HG03060 (cell line): ENCODE measurements around the gene CPB1.

Experiments
- ATAC-seq: cut with Tn5 transposase; IDR thresholded peaks from one replicate; pipeline ENCODE4 v1.9.1; 2021; ENCODE audit warnings: low read depth, moderate number of reproducible peaks; ENCODE audit not compliant: unreplicated experiment

CPB1 gene

DNA sequence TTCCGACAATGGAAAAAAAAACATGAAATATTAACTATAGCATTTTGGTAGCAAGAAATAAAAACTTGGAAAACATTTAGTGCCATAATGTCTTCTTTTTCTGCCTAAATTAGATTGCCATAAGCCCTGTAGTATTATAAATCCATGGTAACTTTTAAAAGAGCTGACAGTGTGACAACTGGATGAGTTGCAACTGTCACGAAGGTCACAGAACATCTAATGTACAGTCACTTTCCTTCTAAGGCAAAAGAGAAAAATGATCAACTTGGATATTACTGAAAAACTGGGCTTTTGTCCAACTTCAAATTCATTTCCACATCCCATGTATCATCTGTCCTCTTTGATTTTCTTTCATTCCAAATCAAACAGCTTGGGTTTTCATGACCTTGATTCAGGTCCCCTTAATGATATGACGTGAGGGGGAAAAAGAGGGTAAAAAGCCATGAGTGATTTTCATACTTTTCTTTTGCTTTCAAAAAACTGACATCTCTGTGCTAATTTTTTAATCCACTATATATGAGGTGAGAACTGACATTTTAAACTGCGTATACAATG, 602 bp downstream of the CPB1 start:
- ATAC-seq, result no peak

DNA sequence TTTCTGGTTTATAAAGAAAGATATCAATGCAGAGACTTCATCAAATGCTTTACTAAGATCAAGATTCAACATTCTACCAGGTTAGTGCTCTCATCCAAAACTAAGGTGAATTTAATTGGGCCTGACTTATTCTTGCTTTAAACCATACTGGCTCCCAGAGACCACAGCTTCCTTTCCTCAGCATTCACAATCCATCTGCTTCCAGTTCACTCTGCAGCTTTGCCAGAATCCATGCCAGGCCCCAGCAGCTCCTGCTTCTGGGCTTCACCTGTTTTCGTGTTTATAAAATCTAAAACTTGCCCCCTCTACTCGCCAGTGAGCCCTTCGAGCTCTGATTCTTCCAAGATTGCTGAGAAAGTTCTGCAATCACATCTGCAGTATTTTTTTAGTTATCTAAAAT, 2.3 kb downstream of the CPB1 start:
- ATAC-seq, result no peak

DNA sequence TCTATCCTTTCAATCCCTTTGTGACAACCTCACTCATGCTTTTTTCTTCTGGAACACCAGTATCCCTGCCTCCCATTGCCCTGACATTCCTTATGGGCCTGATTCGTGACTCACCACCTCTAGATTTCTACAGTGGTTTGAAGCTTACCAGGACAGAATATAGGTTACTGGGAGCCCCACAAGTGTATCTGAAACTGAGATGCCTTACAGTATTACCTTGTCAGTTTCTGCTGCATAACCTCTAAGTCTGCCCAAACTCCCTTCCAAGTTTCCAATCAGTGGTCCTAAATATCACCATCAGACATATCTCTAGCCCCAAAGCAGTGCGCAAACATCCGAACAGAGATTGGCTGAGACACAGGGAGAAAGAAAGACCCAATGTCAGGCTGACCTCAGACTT, 5.6 kb downstream of the CPB1 start:
- ATAC-seq, result no peak

DNA sequence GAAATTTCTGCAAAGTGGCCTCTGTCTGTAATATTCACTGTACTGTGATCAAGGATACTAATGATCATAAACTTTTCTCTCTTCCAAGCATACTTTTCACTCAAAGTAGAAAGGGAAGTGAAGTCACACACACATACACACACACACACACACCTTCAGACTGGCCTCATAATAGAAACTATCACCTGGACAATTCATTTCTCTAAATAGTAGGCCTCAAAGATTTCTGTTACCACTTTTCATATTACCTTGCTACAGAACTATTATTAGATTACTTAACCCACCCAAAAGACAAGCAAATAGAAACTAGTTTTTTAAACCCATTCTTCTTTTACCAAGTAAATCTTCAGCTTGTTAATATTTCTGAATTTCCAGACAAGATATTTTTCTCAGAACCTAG, 12.2 kb downstream of the CPB1 start:
- no peak for ATAC-seq

DNA sequence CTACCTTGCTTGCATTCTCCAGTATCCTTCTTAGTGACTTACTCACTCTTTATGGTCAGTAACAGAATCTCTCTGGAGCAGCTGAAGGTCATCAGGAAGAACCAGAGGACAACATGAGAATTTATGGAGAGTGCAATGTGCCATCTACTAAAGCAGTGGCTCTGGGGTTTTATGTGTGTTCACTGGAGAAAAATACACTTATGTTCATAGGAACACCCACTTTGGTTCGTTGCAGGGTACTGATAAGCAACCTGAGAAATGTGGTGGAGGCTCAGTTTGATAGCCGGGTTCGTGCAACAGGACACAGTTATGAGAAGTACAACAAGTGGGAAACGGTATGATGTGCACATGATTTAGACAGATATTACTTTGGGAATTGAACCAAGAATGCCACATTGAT, 12.8 kb downstream of the CPB1 start:
- no peak for ATAC-seq

DNA sequence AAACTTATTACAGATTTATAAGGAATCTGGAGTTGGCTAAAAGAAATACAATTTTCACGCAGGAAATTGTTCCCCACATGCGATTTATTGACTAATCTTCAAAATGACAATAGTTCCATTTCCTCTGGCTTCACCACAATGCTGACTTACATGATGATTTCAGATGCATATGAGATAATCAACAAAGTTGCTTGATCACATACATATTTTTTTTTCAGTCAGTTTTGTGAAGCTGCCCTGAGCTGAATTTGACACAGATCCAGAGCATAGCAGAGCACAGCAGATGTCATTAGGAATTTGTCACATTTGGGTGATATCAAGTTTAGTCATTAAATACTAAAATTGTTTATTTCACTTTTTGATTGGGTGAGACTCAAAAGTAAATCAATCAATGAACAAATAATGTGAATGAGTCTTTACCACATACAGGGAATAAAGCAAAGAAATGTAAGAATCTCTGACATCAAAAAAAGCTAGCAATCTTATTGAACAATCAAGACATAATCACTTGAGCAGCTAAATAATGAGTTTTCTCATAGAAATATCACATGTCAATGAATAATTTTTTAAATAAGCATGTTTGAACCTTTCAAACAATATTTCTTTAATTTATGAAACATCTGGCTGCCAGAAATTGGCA, 18.3 kb downstream of the CPB1 start:
- ATAC-seq, result no peak

DNA sequence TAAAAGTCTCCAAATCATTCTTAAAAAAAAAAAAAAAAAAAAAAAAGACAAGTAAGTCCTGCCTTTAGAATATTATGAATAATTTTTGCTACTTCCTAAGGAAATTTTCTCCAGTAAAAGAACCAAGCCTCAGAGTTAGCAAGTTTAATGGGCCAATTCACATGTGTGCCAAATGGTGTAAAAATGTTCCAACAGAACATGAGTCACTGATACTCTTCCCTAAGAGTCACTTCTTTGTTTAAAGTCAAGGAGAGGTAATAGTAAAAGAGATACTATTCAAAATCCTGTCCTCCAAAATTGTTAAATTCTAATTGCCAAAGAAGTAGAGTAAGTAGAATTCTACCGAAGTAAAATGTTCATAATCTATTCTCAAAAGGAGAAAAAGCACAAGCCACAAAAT, 19.7 kb downstream of the CPB1 start:
- no peak for ATAC-seq

DNA sequence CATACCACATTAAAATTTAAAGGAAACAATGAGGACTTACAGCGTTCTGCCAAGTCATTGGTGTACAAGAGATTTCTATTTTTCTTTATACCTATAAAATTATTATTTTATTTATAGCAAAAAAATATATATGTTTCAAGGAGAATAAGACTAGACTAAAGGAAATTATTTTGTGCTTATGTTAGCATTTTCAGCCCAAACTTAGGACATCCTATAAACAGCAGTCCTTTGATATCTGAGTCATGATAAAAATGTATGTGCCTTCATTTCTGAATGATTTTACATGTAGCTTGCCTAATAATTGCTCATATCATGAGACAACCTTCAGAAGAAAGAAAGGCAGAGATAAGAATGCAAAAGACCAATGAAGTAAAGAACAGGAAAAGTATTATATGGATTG, 20.8 kb downstream of the CPB1 start:
- no peak for ATAC-seq

DNA sequence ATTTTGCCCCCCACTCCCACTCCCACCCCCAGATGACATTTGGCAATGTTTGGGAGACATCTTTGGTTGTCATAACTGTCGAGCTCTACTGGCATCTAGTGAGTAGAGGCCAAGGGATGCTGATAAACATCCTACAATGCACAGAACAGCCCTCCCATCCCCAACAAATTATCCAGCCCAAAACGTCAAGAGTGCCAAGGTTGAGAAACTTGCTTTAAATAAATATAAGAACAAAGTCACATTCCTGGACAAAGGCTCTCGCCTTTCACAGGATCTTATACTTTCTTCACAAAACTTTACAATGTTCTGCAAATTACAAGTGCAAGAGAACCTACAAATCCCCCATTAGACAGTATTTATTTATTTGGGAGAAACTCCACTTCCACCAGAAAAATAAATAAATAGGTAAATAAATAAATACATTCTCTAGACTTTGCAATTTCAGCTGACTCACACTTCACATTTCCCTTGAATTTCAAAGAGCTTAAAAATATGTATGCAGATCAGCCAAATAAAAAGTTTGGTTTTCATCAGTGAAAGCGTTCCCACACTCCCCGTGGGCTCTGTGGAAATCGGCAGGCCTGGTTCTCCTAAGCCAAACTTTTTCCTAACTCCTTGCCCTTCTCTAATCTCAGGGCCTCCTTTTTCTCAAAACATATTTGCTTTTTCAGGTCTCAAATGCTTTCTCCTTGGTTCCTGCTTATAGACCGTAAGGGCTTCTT, 24.8 kb downstream of the CPB1 start:
- no peak for ATAC-seq

DNA sequence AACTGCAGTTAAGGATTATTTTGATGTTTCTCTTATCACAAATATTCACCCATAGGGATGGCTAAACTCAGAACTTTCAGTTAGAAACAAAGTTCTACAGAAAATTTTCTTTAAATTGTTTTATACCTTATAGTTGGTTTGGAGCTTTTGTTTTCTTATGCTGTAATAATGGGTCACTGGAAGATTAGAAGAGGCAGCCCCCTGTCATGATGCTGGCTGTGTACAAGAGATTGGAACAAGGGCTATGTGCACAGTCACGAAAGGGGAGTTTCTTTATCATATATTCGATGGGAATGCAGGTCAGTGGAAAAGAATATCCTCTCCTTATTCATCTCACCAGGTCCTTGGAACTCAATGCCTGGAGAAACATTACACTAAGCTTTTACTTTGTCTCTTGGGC, 25.5 kb downstream of the CPB1 start:
- no peak for ATAC-seq

DNA sequence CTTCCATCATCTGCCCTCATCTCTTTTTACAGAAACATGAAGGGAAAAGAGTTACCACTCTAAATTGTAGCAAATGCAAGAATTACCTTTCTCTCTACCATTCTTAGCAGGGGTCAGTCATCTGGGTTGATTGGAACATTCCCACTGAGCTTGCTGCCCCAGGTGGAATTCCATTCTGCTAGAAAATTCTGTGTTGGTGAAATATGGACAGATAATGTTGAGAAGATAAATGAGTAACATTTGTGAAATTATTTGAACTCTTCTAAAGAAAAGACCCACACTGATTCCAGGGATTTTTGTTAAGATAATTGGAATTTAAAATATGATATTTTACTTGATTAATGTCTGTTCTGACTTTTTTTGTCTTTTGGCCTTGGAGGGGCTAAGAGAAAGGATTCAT, 26.4 kb downstream of the CPB1 start:
- no peak for ATAC-seq

DNA sequence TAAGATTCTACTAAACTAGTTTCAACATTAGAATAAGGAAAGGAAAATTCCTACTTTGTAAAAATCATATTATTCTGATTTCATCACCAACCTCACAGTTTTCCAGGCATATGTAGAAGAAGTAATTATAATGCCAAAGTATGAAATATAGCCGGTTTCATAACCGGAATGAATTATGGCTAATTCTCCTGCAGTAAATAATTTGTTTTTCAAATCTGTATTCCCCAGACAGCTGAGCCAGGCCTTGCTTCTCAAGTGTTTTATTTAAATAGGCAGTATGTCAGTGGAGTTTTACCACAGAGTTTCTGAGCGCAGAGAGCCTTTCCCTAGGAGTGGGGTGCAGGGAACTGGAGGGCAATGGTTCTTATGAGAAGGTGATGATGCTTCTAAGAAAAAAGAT, 28.8 kb downstream of the CPB1 start:
- no peak for ATAC-seq

DNA sequence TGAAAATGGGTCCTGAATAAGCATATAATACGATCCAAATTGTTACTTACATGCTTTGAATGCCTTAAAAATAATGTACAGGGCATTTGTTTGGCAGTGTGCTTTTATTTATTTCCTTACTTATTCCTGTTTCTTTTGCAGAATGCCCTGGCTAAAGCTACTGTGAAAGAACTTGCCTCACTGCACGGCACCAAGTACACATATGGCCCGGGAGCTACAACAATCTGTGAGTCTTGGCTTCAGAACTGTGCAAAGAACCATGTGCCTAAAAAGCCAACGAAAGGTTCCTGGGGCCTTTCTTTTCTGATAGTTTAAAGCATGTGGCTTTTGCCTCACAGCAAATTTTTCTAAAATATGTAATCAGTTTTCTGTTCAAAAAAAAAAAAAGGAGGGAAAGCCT, 29.7 kb downstream of the CPB1 start:
- no peak for ATAC-seq

DNA sequence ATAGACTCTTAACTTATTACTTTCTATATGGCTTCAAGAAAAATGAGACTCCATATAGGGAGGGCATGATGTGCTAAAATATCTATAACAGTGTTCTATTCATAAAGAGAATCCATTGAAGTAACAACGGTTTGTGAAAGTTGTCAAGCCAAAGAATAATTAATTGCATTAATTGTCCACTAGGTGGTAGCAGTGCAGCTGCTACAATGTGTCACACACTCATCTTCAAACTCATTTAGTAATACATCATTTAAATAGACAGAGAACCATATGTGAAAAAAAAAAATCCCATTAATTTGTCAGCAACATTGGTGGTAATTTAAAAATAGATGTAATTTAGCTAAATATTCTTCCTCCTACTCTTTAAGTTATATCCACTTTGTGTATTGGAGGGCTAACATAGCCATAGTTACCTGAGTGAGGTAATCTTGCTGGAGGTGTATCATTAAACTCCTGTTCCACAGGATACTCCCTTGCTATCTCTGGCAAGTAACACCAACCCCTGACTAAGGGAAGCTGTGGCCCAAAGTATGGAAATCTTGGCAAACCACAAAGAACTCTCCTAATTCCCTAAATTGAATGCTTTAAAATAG, 33.8 kb downstream of the CPB1 start:
- ATAC-seq, result peak; percentile 68

DNA sequence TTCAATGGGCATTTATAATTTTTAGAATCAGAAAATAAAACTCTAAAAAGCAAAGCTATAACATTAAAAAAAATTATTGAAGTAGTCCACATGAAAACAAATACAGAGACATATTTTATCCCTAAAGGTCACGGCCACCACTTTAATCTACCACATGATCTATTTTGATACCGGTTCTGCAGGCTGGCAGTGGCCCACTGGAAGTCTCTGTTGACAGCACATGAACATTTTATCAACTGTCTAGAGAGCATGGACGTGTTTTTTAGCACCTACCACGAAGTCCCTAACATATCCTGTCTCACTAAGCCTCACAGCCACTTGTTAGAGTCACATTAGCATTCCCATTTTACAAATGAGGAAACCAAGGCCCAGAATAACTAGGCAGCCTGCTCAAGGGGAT, 35.7 kb downstream of the CPB1 start:
- no peak for ATAC-seq

DNA sequence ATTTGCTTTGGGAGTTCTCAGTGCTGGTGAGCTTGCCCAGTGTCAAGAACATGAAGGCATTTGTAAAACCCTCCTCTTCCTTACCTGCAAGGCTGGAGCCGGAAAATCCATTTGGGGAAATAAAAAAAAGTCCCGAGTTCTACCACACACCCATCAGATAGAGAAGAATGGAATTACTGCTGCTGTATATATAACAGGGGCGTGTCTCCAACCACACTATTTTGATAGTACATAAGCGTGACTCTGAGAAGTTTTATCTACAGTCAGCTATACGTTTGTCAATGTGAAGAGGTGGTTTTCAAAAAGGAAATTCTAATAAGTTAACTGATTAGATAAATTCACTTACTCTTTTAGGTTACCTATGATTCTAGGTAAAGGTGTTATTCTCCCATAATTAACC, 36.2 kb downstream of the CPB1 start:
- no peak for ATAC-seq

DNA sequence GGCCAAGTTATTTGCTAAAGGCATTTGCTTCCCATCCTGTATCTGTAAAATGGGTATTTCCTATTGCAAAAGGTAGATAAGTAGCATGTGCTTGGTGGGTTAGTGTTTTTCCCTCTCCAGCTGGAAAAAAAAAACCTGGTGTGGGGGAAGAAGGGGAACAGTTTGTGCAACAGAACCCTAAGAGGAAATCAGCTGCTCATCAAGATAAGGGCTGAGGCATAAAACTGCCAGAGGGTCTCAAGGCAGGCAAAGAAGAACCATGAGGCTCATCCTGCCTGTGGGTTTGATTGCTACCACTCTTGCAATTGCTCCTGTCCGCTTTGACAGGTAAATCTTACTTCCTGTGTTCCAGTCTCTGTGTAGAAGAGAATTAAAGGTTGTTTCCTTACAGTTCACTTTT, 37.4 kb downstream of the CPB1 start, which contains the start of gene CPA3:
Gene CPA3, plus strand, starts transcription at position 248 of the 400 bp plus-strand sequence. Its CDS starts 12 bp downstream, at position 260.
- ATAC-seq, result no peak

DNA sequence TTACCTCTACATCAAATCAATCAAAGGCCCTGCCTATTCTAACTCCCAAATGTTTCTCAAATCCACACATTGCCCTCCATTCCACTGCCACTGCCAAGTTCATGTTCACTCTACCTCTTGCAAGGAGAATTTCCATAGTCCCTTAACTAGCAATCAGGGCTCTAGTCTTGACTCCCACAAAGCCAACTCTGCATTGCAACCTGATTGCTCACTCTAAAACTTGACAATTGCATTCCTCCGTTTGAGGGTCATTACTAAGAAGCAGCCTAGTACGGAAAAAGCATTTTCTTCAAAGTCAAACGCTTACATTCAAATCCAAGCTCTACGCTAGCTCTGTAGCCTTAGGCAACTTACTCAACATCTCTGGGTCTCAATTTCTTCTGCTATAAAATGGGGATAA, 38.6 kb downstream of the CPB1 start:
- ATAC-seq, result no peak

DNA sequence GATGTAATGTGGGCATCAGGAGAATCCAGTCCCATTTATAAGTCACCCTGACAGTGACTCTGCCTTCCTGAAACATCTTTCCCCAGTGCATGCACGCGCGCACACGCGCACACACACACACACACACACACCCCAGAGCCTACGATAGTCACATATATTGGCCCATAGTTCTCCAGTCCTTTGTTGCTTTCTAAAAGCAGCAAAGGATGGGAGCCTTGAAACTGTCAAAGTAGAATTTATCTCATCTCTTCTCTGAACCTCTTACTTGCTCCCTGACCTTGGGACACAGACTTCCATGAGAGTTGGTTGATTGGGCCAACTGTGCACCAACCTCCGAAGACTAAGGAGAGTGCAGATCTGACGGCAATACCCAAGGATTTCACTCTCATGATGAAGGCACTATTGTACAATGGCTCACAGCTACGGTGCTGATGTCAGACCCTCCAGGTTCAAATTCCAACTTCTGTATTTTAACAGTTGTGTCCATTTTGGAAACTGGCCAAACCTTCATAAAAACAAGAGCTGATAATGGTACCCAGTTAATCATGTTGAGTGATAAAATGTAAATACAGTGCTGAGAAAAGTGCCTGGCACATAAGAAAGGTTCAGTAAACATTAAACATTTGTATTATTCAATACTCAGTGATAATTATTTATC, 45.8 kb downstream of the CPB1 start:
- ATAC-seq, result no peak

DNA sequence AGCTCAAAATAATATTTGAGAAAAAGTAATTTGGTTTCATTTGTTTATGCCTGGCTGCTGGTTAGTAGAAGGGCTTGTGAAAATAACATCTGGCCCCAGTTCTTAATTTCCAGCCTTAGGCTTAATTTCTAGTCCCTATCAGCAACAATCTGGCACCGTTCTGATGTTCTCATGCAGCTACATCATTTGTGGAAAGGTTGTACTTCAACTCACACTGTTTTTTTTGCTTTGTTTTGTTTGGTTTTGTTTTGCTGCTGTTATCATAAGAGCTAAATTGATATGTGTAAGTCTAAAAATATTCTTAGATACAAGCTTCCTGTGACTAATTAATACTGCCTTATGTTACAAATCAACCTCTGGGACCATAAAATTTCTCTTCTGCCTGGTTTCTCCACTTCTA, 46.4 kb downstream of the CPB1 start:
- no peak for ATAC-seq

DNA sequence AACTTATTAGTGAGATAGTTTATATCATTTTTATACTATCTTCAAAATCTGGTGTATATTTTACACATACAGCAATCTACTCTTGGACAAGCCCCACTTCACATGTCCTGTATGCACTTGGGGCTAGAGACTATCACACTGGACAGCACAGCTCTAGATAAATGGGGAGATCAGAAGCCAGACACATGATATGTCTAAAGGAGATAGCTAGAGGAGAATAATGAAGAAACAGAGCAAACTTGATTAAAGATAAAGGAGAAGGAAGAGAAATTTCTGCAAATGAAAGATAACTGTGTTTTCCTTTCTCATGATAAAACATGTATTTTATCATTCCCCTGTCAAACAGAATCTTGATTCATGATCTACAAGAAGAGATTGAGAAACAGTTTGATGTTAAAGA, 50.5 kb downstream of the CPB1 start:
- ATAC-seq, result no peak
